ENCODE results near the gene SERAC1.

DNA sequence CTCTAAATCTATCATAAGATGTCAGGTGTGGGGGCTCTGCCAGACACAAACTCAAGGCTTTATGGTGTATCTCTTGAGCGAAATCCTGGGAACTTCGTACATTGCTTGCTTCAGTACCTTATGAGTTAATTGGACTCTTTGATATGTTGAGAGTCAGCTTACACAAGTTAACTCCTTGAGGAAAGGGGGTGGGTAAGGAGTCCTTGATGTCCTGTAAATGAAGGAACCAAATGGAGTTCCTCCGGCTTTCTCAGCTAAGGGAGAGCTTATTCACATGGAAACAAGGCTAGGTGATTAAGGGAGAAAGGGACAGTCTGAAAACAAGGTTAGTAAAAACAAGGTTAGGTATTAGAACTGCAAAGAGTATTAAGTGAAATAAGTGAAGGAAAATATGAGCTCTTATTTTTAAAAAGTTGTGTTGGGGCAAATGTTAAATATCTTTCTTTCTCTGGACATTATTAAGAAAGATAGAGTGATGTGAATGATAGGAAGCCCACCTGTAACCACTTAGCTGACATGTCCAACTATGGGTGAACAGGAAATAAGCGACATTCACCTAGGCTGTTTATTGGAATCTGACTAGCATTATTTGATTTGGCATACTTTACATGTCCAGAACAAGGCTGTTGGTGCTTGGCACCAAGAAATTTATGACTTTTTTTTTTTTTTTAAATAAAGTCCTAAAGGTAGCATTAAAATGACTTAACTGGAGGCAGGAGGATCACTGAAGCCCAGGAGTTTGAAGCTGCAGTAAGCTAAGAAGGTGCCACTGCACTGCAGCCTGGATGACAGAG lies 26.6 kb upstream of the SERAC1 start:
- TF ChIP-seq POLR2A (IDR thresholded peaks at IDR 0.05): no peak
- TF ChIP-seq, protein P1, sequence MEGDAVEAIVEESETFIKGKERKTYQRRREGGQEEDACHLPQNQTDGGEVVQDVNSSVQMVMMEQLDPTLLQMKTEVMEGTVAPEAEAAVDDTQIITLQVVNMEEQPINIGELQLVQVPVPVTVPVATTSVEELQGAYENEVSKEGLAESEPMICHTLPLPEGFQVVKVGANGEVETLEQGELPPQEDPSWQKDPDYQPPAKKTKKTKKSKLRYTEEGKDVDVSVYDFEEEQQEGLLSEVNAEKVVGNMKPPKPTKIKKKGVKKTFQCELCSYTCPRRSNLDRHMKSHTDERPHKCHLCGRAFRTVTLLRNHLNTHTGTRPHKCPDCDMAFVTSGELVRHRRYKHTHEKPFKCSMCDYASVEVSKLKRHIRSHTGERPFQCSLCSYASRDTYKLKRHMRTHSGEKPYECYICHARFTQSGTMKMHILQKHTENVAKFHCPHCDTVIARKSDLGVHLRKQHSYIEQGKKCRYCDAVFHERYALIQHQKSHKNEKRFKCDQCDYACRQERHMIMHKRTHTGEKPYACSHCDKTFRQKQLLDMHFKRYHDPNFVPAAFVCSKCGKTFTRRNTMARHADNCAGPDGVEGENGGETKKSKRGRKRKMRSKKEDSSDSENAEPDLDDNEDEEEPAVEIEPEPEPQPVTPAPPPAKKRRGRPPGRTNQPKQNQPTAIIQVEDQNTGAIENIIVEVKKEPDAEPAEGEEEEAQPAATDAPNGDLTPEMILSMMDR (IDR thresholded peaks at IDR 0.05): no peak
